Stimulated activated CD4-positive, alpha-beta T cell treated with anti-CD3 and anti-CD28 coated beads, TNF-alpha, amount 100 ng/mL, for 24 hours (primary cell): ENCODE results near the gene KRTAP10-3.
"Not testable (repeated sequence)": the region's sequence is repeated elsewhere in the genome, so short reads cannot be mapped to it uniquely, and the experiment has no call there.

Experiments
- DNase-seq, 3 experiments: peaks; one replicate each; pipeline ENCODE4 v3.0.0-alpha.2; 2020; ENCODE audit warnings: low read depth in 3 of 3

Gene KRTAP10-3

DNA sequence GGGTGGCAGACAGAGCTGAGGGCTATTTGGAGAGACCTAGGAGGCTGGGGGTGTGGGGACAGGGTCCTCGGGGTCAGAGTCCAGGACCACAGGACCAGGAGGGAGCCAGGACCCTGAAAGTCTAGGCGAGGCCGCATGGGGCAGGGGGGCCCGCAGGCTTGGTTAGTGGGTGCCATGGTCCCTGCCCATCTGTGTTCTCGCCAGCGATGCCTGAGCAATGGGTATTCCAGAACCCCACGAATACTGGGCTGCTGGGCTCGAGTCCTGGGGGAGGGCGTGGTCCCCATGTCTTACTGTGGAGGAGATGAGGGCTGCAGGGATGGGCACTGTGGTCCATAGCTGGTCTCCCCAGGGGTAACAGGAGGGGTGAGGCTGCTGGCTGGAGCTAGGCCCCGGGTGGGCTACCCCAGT lies 31.7 kb upstream of the KRTAP10-3 start:
- DNase-seq, result no peak

DNA sequence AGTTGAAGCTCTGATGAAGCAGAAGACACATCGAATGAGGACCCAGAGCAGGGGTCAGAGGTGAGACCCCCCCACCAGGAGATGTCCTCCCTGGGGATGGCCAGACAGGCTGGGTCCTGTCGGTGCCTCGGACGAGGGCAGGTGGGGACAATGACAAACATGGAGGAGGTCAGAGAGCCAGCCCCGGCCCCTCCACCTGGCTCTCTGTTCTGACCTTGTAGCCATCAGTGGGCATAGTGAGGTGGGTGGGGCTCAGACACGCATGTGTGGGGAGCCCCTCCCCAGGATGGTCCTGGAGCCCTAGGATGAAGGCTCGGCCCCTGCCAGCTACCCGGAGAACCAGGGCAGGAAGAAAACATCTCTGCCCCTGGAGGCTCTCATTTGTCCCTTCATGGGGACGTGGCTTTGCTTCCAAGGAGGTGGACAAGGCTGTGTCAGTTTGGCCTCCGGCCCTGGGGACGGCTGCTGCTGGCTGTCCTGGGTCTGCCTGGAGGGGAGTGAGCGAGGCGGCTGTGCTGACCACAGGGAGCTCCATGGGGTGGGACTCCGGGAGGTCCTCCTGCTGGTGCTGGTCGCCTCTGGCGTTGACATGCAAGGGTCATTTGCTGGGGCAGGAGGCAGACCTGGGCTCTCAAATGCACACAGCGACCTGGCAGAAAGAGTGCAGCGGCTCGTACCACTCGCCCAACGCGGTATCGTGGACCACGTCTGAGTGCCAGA lies 31.2 kb upstream of the KRTAP10-3 start:
- no peak for DNase-seq

DNA sequence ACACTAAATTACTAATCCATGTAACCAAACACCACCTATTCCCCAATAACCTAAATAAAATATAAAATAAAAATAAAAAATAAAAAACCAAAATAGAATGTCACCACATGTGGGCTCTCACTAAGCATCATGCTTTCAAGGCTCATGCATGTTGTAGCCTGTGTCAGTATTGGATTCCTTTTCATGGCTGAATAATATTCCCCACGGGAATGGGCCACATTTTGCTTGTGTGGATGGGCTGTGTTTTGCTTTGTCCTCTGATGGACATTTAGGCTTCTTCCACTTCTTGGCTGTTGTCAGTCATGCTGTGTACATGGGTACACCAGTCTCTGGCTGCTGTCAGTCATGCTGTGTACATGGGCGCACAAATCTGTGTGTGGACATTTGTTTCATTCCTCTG lies 30.5 kb upstream of the KRTAP10-3 start:
- DNase-seq, result no peak

DNA sequence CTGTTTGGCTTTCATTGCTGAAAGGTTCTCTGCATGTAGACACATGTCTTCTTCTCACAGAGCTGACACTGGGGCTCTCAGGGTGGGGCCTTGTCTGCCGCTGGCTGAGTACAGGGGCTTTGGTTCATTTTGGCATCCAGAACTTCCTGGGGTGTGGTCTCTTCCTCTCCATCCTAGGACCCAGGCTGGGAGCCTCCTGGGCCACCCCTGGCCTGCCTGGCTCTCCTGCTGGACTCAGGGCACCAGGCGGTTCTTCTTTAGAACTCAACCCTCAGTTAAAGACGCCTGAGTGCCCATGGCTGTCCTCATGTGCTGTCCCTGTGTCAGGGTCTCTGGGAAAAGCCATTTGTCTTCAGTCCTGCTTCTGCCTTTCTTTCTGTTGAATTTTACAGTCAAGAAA lies 27.3 kb upstream of the KRTAP10-3 start:
- no peak for DNase-seq

DNA sequence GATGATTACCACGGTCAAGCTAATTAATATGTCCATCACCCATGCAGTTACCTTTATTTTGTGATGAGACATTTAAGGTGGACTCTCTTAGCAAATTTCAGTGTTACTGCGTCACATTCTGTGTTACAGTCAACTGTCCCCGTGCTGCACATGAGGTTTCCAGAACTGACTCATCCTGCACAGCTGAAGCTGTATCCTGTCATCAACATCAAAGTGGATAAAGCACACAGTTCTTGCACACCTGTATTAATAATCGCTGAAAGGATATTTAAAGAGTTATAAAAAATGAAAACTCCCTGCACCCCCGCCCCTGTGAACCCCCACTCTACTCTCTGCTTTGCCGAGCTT lies 25.2 kb upstream of the KRTAP10-3 start:
- DNase-seq, result peak in 2 of 3 experiments; percentile 5 to 22

DNA sequence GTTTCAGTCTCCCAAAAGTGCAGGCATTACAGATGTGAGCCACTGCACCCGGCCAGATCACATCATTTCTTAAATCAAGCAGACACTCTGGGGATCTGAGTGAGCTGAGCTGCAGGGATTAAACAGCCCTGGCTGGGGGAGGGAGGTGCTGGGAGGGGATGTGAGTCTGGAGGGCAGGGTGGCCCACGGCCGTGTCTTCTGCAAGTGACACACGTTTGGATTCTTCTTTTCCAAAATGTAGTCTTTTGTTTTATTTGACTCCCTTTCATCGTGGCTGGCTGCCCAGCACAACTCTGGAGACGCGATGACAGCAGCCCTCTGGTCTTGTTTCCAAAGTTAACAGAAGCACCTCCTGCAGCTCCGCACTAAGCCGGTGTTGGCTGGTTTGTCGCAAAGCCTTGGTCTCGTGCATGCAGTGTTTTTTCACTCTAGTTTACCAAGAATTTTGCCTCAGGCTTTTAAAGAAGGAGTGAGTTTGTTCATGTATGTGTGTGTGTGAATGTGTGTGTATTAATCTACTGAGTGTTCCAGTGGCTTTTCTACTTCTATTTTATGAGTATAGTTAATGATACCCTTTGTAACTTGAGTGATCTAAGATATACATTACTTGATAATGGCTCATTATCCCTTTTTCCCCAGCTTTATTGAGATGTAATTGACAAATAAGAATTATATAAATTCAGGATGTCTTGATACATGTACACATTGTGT lies 24.6 kb upstream of the KRTAP10-3 start:
- no peak for DNase-seq

DNA sequence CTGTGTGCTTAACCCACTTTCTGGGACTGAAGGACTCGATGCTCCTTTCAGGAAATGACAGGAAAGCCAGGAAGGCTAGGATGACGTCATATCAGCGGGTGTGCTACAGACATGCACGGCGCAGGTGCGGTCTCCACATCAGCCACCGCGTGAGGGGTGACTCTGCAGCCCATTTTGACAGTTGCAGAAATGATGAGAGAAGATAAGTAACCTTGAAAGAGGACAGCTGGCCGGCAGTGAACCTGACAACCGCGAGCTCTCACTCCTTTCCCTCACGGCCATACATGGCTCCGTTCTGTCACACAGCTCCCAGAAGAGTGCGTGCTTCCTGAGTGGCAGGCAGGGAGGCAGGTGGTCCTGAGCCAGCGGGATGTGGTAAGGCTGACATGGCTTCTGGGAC lies 23.5 kb upstream of the KRTAP10-3 start:
- DNase-seq, result no peak

DNA sequence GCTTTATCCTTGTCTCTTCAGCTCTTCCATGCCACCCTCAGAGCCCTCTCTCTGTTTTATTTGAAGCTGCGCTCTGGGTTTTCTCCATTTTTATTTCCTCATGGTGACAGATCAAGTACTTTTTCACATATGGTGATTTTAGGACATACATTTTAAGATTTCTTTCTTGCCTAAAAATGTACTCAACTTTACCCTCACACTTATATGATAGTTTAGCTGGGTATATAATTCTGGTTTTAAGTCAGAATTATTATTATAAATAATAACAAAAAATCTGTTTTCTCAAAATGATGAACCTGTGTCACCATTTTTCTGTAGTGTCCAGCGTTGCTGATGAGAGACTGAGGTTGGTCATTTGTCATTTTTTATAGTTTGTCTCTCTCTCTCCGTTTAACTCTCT lies 22.6 kb upstream of the KRTAP10-3 start:
- DNase-seq, result no peak

DNA sequence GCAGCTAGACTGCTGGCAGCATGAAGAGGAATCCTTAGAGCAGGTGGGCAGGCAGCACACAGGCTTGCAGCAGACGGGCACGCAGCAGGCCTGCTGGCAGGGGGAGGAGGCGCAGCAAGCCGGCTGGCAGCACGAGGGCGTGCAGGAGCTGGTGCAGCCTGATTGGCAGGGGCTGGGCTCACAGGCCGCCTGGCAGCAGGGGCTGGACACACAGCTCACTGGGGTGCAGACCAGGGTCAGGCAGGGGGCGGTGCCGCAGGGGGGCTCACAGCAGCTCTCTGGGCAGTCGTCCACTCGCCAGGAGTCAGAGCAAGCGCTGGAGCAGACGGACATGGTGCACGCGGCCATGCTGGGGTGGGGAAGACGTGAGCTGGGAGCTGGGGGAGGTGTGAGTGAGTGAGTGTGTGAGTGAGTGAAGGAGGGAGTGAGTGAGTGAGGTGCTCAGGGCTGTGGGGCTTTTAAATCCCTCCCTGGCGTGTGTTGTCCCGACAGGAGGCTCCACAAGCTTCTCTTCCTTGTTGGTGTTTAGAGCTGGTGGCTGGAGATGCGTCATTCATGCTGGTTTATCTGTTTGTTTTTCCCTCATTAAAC lies 21.7 kb upstream of the KRTAP10-3 start, which contains the start of gene KRTAP10-5:
KRTAP10-5 (minus strand) TSS at position 374 of the 591 bp plus-strand sequence; CDS start at position 348, 26 bp downstream.
- not testable (repeated sequence) for DNase-seq

DNA sequence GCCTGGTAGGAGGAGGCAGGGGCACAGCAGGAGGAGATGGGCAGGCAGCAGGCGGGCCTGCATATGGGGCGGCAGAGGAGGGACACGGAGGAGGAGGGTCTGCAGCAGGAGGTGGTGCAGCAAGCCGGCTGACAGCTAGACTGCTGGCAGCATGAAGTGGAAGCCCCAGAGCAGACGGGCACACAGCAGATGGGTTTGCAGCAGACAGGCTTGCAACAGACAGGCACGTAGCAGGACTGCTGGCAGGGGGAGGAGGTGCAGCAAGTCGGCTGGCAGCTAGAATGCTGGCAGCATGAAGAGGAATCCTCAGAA lies 21.2 kb upstream of the KRTAP10-3 start:
- no peak for DNase-seq

DNA sequence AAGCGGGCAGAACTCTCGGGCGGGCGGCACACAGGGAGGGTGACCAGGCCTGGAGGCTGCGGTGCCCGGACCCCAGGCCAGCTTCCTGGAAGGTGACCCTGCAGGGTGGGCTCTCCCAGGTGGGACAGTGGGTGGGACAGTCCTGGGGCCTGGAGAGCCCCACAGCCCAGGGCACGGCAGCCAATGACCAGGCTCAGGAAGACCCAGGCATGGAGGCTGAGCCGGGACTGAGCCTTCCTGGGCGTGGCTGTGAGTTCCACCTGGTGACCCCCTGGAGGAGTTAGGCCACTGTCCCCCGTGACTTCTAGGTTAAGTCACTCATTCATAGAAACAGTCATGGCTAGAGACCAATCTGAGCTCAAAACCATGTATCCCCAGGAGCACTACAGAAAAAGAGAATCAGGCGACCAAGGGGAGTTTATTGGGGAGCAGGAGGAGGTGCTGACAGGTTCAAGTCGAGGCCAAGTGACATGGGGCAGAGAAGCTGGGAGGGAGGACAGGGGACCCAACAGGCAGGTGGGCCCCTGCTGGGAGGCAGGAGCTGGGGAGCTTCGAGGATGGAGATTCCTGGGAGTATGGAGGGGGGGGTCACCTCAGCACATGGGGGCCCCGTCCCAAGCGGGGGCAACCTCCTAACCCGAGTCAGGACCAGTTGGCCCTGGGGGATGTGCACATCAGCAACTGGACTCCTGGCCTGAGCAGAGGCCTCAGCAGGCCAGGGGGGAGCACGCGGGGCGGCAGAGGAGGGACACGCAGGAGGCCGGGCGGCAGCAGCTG lies 20.6 kb upstream of the KRTAP10-3 start:
- no peak for DNase-seq

DNA sequence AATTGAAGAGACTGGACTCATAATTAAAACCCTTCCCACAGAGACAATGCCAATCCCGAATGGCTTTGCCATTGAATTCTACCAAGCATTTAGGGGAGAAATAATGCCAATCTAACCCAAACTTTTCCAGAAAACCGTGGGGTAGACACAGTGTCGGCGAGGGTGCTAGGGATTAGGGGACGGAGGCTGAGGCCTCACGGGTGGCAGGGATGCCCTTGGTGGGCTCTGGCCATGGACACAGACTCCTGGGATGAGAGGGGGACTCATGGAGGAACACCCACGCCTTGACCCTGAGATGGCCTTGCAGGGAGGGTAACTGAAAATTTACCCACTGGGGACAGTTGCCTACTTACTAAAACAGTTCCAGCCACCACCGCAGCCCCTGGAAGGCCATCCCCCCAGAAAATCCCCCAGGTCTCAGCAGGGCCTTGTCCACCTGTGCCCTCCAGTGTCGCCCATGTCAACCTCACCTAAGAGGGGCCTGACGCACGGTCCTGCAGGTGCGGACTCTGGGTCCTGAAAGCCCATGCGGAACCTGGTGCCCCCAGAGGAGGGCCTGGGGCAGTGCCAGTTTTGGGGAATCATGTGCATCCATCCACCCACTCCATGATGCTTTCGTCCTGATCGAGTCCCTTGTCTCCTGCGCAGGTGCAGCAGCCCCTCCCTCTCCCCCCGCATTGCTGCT lies 19.9 kb upstream of the KRTAP10-3 start:
- no peak for DNase-seq

DNA sequence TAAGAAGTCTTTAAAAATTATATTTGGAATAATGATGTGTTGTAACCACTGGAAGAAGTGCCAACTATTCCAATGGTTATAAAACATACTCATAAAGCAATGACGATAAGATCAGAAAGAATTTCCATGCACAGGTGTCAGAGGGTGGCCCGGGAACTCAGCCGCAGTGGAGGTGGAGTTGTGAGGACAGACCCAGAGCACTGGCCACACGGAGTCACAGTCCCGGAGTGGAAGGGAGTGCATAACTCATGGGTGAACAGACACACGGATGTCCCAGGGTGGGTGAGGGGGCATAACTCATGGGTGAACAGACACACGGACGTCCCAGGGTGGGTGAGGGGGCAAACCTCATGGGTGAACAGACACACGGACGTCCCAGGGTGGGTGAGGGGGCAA lies 17.4 kb upstream of the KRTAP10-3 start:
- DNase-seq, result no peak

DNA sequence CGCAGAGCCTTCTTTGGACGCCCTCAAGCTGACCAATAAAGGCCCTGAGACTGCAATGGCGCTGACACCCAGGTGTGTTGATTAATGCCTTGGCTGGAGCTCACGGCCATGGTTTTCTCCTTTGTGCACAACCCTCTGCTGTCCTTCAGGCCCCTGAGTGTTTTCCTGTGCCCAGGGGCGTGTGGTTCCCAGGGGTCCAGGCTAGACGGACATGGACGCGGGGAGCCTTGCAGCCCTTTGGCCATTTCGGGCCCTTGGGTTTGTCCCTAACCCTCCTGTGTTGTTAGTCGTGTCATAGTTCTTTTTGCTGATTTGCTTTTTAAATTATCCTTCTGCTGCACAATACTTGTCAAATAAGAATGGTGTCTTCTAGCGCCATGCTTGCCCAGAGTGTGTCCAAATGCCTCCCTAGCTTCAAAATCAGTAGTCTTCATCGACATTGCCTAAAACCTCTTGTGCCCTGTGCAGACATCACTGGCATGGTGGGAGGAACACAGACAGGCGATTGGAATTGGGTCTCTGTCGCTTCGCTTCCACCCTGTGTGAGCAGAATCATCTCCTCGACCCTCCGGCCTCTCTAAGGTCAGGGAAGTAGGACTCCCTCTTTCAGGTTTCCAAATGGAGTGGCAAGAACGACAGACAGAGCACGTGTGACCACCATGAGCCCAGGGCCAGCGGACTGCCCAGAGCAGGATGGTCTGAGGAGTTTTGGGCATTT lies 16.9 kb upstream of the KRTAP10-3 start:
- no peak for DNase-seq

DNA sequence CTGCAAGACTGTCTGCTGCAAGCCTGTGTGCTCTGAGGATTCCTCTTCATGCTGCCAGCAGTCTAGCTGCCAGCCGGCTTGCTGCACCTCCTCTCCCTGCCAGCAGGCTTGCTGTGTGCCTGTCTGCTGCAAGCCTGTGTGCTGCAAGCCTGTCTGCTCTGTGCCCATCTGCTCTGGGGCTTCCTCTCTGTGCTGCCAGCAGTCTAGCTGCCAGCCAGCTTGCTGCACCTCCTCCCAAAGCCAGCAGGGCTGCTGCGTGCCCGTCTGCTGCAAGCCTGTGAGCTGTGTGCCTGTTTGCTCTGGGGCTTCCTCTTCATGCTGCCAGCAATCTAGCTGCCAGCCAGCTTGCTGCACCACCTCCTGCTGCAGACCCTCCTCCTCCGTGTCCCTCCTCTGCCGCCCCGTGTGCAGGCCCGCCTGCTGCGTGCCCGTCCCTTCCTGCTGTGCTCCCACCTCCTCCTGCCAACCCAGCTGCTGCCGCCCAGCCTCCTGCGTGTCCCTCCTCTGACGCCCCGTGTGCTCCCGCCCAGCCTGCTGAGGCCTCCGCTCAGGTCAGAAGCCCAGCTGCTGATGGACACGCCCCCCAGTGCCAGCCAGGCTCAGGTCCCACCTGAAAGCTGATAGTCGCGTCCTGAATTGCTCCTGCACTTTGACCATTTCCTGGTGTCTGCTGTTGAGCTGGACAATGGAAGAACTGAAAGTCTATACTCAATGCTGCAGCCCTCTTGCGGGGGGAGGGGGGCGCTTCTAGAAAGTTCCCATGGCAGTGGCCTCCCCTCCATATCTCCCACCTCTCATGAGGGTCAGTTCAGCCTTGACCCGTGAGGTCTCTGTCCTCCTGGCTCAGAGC lies 16.1 kb upstream of the KRTAP10-3 start:
- no peak for DNase-seq

DNA sequence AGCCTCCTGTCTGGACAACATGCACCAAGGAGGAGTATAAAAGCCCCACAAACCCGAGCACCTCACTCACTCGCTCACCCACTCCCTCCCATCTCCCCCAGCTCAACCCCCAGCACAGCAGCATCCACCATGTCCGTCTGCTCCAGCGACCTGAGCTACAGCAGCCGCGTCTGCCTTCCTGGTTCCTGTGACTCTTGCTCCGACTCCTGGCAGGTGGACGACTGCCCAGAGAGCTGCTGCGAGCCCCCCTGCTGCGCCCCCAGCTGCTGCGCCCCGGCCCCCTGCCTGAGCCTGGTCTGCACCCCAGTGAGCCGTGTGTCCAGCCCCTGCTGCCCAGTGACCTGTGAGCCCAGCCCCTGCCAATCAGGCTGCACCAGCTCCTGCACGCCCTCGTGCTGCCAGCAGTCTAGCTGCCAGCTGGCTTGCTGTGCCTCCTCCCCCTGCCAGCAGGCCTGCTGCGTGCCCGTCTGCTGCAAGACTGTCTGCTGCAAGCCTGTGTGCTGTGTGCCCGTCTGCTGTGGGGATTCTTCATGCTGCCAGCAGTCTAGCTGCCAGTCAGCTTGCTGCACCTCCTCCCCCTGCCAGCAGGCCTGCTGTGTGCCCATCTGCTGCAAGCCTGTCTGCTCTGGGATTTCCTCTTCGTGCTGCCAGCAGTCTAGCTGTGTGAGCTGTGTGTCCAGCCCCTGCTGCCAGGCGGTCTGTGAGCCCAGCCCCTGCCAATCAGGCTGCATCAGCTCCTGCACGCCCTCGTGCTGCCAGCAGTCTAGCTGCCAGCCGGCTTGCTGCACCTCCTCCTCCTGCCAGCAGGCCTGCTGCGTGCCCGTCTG lies 15.2 kb upstream of the KRTAP10-3 start, which contains the start of gene KRTAP10-4:
KRTAP10-4 (plus strand) TSS at position 100 of the 827 bp plus-strand sequence; CDS start at position 130, 30 bp downstream.
- DNase-seq, result not testable (repeated sequence)

DNA sequence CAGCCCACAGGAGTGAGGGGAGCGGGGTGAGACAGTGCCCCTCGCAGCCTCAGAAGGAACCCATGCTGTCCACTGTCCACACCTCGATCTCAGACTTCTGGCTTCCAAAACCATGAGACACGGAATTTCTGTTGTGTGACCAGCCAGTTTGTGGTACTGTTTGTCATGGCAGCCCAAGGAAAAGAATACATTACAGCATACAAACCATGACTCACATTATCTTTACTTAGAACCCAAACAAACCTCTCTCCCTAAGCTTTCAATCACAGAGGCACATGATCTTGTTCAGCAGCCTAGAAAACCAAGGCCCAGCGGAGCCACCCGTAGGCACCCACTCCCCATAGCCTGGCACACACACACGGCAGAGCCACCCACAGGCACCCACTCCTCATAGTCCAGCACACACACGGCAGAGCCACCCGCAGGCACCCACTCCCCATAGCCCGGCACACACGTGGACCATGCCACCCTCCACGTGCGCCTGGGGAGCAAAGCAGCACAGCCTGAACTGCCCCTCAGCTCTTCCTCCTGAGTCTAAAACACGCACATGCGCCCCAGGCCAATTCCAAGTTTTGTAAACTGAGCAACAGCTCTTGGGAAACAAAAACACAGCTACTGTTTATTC lies 14.5 kb upstream of the KRTAP10-3 start:
- DNase-seq, result no peak
